HG03175 (cell line): ENCODE results near the gene ITGB5.

Experiments
- ATAC-seq: cut with Tn5 transposase; IDR thresholded peaks from one replicate; pipeline ENCODE4 v1.9.1; 2021; ENCODE audit warnings: mild to moderate bottlenecking, moderate library complexity; ENCODE audit not compliant: unreplicated experiment

Gene ITGB5

GRCh38 chr3:124773351-124774326 lies 113.5 kb downstream of the ITGB5 start:
- no peak for ATAC-seq

- ATAC-seq, result no peak
These were observed 114.9 kb downstream of the ITGB5 start for GRCh38 chr3:124772081-124772831.

GRCh38 chr3:124771083-124771445 lies 116.1 kb downstream of the ITGB5 start:
- ATAC-seq, result no peak

- ATAC-seq, result no peak
These were observed 116.7 kb downstream of the ITGB5 start for GRCh38 chr3:124770336-124771082.

GRCh38 chr3:124769462-124769861 lies 117.7 kb downstream of the ITGB5 start:
- no peak for ATAC-seq

- no peak for ATAC-seq
These were observed 118.4 kb downstream of the ITGB5 start for GRCh38 chr3:124768812-124769211.

GRCh38 chr3:124767691-124768090 lies 119.5 kb downstream of the ITGB5 start:
- no peak for ATAC-seq

- ATAC-seq, result no peak
These were observed 119.9 kb downstream of the ITGB5 start for GRCh38 chr3:124767264-124767663.

GRCh38 chr3:124766113-124767095 lies 120.8 kb downstream of the ITGB5 start:
- ATAC-seq, result no peak

- ATAC-seq, result no peak
These were observed 121.8 kb downstream of the ITGB5 start for GRCh38 chr3:124765197-124765840.

- no peak for ATAC-seq
These were observed 122.4 kb downstream of the ITGB5 start for GRCh38 chr3:124764746-124765145.

GRCh38 chr3:124763644-124764358 lies 123.4 kb downstream of the ITGB5 start:
- no peak for ATAC-seq

GRCh38 chr3:124763206-124763605 lies 124.0 kb downstream of the ITGB5 start:
- no peak for ATAC-seq

GRCh38 chr3:124762661-124763011 lies 124.5 kb downstream of the ITGB5 start:
- ATAC-seq, result no peak

- ATAC-seq, result no peak
These were observed 125.1 kb downstream of the ITGB5 start for GRCh38 chr3:124761935-124762660.

GRCh38 chr3:124761250-124761796 lies 125.8 kb downstream of the ITGB5 start:
- no peak for ATAC-seq

- no peak for ATAC-seq
These were observed 126.6 kb downstream of the ITGB5 start for GRCh38 chr3:124760601-124761000.
